ENCODE measurements around the gene ARL6. TPM values are rescaled to one million over a fixed set of nuclear protein-coding genes. Genes with fewer than 3 reads are reported as not detected.

ARL6 gene
- polyA plus RNA-seq, 1 donor = 5.5 TPM

DNA sequence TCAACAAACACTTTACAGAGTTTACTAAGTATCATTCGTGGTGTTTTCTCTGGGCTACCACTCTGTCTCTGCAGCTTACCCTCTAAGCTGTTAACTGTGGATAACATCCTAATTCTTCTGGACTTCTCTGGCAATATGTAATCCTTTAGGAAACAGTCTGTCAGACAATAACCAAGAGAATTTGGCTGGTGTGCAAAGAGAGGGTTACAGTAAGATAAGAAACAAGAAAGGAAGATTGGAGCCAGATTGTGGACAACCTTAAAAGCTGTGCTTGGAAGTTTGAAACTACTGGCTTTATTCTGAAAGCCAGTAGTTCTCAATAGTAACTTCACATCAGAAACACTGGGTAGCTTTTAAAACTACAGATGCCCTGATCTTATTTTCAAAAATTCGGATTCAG is 778 bp downstream of the ARL6 start:
- no peaks in the 10 kb centered on the region for H3K27me3 ChIP-seq (ENCODE audit: control insufficient read depth, insufficient read depth, low read length)
- no peak overlapping the region for H3K27ac ChIP-seq (ENCODE audit: low read length)
- no CpG with 5 or more reads among the region's 2 CpGs for WGBS (ENCODE audit: insufficient coverage, low lambda C conversion rate)
- no peaks in the 10 kb centered on the region for H3K9me3 ChIP-seq (ENCODE audit: control insufficient read depth, low read depth, low read length)
- peaks cover 7% of the 10 kb centered on the region for H3K4me1 ChIP-seq (ENCODE audit: control insufficient read depth, insufficient read depth, low read length)
- no peak for DNase-seq
- peaks cover 4% of the 10 kb centered on the region for H3K36me3 ChIP-seq (ENCODE audit: control insufficient read depth, insufficient read depth, low read length)
- H3K4me3 ChIP-seq (ENCODE audit: low read length) = peak overlapping the region; percentile 77

DNA sequence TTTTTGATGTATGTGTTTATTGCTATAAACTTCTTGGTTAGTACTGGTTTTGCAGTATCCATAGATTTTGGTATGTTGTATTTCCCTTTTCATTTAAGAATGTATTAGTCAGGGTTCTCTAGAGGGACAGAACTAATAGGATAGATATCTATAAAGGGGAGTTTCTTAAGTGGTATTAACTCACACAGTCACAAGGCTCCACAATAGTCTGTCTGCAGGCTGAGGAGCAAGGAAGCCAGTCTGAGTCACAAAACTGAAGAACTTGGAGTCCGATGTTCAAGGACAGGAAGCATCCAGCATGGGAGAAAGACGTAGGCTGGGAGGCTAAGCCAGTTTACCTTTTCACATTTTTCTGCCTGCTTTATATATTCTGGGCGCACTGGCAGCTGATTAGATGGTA is 8.4 kb downstream of the ARL6 start:
- H3K36me3 ChIP-seq (ENCODE audit: control insufficient read depth, insufficient read depth, low read length) = peaks cover 4% of the 10 kb centered on the region
- WGBS (ENCODE audit: insufficient coverage, low lambda C conversion rate) = no CpG with 5 or more reads among the region's 3 CpGs
- peaks cover 4% of the 10 kb centered on the region for H3K9me3 ChIP-seq (ENCODE audit: control insufficient read depth, low read depth, low read length)
- H3K4me1 ChIP-seq (ENCODE audit: control insufficient read depth, insufficient read depth, low read length) = no peaks in the 10 kb centered on the region
- no peak for DNase-seq
- no peaks in the 10 kb centered on the region for H3K27me3 ChIP-seq (ENCODE audit: control insufficient read depth, insufficient read depth, low read length)
- H3K27ac ChIP-seq (ENCODE audit: low read length) = no peak overlapping the region
- no peak overlapping the region for H3K4me3 ChIP-seq (ENCODE audit: low read length)

DNA sequence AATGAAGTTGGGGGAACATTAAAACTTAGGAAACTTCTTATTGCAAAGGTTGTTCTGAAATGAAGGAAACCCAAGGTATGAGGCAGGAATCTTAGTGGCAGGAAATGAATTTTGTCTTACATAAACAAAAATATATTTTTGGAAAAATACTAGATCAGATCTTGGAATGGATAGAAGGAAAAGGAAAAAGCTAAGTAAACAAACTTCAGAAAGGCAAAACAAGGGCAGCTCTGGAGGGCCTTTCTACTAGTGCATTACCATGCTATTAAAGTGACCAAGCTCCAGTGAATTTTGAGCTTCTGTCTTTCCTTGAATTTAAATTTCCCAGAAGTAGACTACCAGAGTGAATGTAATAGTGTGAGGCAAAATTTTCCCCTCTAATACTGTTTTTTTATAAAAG is 13.6 kb downstream of the ARL6 start:
- Histone ChIP-seq H3K27ac (ENCODE audit: low read length) (no peak overlapping the region), H3K27me3 (ENCODE audit: control insufficient read depth, insufficient read depth, low read length) (no peaks in the 10 kb centered on the region), H3K4me1 (ENCODE audit: control insufficient read depth, insufficient read depth, low read length) (no peaks in the 10 kb centered on the region), H3K4me3 (ENCODE audit: low read length) (no peak overlapping the region), H3K36me3 (ENCODE audit: control insufficient read depth, insufficient read depth, low read length) (no peaks in the 10 kb centered on the region), H3K9me3 (ENCODE audit: control insufficient read depth, low read depth, low read length) (no peaks in the 10 kb centered on the region)
- DNase-seq = no peak

DNA sequence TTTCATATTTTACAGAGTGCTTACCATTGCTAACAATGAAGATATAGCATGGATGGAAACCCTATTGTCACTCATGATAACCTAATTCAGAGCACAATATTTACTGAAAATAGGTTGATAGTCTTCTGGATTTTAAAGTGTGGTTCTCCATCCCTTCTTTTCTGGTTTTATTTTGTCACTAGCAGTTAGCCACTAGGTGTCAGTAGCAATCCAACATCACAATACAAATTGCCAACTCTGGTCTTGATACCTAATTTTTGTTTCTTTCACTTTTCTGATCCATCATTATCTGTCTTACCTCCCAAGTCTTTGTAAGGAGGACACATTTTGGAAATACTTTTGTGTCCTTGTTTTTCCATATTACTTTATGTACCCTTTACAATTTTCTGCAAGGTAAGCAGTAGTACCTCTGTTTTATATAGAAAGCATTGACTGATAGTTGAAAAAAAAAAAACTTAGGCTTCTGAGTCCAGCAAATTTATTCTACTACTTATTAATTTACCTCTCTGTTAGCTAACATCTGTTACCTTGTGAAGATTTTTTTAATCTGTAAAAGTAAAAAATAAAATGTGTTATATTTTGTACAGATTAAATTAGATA is 29.0 kb downstream of the ARL6 start:
- Histone ChIP-seq H3K4me1 (ENCODE audit: control insufficient read depth, insufficient read depth, low read length) (no peaks in the 10 kb centered on the region), H3K9me3 (ENCODE audit: control insufficient read depth, low read depth, low read length) (no peaks in the 10 kb centered on the region), H3K27ac (ENCODE audit: low read length) (no peak overlapping the region), H3K4me3 (ENCODE audit: low read length) (no peak overlapping the region), H3K27me3 (ENCODE audit: control insufficient read depth, insufficient read depth, low read length) (no peaks in the 10 kb centered on the region), H3K36me3 (ENCODE audit: control insufficient read depth, insufficient read depth, low read length) (no peaks in the 10 kb centered on the region)
- DNase-seq = peak; percentile 17 to 34

DNA sequence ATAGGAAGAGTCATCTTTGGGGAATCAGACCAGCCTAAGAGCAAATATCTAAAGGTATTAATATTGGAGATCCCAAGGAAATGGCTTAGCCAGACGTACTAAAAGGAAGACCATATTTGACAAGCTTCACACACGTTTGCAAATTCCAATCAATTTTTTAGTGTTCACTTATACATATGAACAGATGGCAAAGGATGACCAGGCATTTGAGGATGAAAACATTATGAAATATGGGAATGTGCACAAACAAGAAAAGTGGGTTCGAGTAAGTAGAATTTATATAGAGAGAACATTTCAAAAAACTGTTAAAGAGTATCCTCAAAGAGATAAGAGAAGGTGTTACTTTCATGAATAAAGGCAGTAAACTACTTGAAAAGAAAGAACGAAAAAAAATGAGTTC is 31.4 kb downstream of the ARL6 start:
- Histone ChIP-seq H3K4me3 (ENCODE audit: low read length) (no peak overlapping the region), H3K27ac (ENCODE audit: low read length) (no peak overlapping the region), H3K9me3 (ENCODE audit: control insufficient read depth, low read depth, low read length) (no peaks in the 10 kb centered on the region), H3K27me3 (ENCODE audit: control insufficient read depth, insufficient read depth, low read length) (no peaks in the 10 kb centered on the region), H3K36me3 (ENCODE audit: control insufficient read depth, insufficient read depth, low read length) (no peaks in the 10 kb centered on the region), H3K4me1 (ENCODE audit: control insufficient read depth, insufficient read depth, low read length) (no peaks in the 10 kb centered on the region)
- no peak for DNase-seq
- 90% methylated on average over 3 of the region's 4 CpGs for WGBS (ENCODE audit: insufficient coverage, low lambda C conversion rate)

DNA sequence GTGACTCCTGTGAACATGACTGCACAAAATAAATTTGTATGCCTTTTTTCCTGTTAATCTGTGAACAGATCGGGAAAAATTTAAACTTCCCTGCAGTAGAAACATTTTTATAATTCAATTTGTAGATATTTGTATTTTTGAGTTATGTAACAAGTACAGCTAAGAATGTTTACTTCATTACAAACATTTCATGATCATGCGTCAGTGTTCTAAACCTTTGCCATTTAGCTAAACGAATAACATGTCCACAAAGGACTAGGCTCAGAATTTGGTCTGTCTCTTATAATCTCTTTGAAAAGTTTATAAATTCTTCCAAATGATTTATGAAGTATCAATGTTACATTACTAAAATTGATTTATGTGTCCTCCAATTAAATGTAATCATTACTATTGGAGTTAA is 39.9 kb downstream of the ARL6 start:
- Histone ChIP-seq H3K36me3 (ENCODE audit: control insufficient read depth, insufficient read depth, low read length) (no peaks in the 10 kb centered on the region), H3K27ac (ENCODE audit: low read length) (no peak overlapping the region), H3K9me3 (ENCODE audit: control insufficient read depth, low read depth, low read length) (no peaks in the 10 kb centered on the region), H3K27me3 (ENCODE audit: control insufficient read depth, insufficient read depth, low read length) (peaks cover 2% of the 10 kb centered on the region), H3K4me1 (ENCODE audit: control insufficient read depth, insufficient read depth, low read length) (no peaks in the 10 kb centered on the region), H3K4me3 (ENCODE audit: low read length) (no peak overlapping the region)
- WGBS (ENCODE audit: insufficient coverage, low lambda C conversion rate) = no CpG with 5 or more reads among the region's 3 CpGs
- no peak for DNase-seq

DNA sequence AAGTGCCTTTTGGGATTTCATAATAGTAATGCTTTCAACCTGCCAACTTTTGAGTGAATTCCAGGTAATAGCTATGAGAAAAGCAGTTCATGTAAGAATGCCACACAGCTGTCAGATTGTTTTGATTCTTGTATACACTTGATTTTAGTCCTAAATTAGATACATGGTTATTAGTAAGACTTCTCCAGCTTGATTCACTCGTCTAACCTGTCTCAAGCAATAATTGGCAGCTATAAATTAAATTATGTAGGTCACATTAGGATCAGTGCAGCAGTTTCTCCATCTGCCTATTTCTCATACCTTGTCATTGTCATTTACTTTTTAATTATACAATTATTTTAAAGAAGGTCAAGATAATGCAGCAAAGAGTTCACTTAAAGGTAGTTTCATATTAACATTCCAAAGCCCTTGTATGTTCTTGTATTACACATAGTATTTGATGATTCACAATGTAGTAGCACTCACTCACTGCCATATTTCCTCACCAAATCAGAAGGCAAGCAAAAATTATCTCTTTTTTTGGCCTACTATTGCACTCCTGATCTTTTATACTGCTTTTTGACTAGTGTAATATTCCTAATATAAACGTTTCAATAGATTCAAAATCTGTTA is 46.3 kb downstream of the ARL6 start:
- no peak overlapping the region for H3K27ac ChIP-seq (ENCODE audit: low read length)
- no peaks in the 10 kb centered on the region for H3K9me3 ChIP-seq (ENCODE audit: control insufficient read depth, low read depth, low read length)
- no peaks in the 10 kb centered on the region for H3K4me1 ChIP-seq (ENCODE audit: control insufficient read depth, insufficient read depth, low read length)
- no peaks in the 10 kb centered on the region for H3K36me3 ChIP-seq (ENCODE audit: control insufficient read depth, insufficient read depth, low read length)
- peaks cover 2% of the 10 kb centered on the region for H3K27me3 ChIP-seq (ENCODE audit: control insufficient read depth, insufficient read depth, low read length)
- WGBS (ENCODE audit: insufficient coverage, low lambda C conversion rate) = 80% methylated on average over 1 of the region's 2 CpGs
- DNase-seq = no peak
- no peak overlapping the region for H3K4me3 ChIP-seq (ENCODE audit: low read length)

DNA sequence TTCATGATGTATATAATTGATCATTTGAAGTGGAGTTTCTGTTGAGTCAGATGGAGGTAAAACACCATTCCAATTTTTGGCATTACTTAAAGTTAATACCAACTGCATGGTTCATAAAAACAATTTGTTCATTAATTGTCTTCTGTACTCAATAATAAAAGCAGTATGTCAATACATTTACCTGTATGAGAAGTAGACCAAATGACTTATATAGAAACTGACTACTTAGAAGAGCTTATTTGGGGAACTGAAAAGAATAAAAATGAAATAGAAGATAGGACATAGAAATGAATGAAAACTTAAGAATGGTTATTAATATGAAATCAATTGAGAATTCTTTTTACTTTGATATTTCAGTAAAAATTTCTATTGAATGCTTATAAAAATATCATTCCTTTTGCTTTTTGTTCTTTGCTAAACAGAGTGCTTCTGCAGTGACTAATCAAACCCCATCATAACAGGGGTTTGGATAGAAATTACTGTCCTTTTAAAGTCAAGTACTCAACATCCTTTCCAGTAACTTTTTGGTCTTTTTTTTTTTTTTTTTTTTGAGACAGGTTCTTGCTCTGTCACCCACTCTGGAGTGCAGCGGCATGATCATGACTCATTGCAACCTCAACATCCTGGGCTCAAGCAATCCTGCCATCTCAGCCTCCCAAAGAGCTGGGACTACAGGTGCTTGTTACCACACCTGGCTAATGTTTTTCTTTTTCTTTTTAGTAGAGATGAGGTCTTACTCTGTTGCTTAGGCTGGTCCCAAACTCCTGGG is 50.8 kb downstream of the ARL6 start:
- Histone ChIP-seq H3K36me3 (ENCODE audit: control insufficient read depth, insufficient read depth, low read length) (no peaks in the 10 kb centered on the region), H3K4me1 (ENCODE audit: control insufficient read depth, insufficient read depth, low read length) (no peaks in the 10 kb centered on the region), H3K27ac (ENCODE audit: low read length) (no peak overlapping the region), H3K9me3 (ENCODE audit: control insufficient read depth, low read depth, low read length) (no peaks in the 10 kb centered on the region), H3K4me3 (ENCODE audit: low read length) (no peak overlapping the region), H3K27me3 (ENCODE audit: control insufficient read depth, insufficient read depth, low read length) (peaks cover 2% of the 10 kb centered on the region)
- DNase-seq = no peak
- WGBS (ENCODE audit: insufficient coverage, low lambda C conversion rate) = no CpG with 5 or more reads among the region's 1 CpG

DNA sequence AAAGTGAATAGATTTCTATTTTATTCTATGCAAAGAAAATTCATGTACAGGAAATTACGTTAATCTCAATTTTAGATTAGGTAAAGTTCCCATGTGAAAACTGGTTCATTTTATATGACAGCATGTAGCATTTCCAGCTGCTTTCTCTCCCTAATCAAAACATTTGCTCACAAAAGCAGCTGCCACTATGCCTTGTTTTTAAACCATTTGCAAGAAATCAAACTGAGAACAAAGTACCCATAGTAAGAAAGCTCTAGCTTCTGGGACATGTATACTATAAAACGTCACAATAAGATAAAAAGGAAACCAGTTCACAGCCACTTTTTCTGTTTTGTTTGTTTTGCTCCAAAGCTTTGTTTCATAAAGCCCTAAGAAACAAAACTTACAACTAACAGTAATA is 52.3 kb downstream of the ARL6 start:
- 60% methylated on average over 1 of the region's 2 CpGs for WGBS (ENCODE audit: insufficient coverage, low lambda C conversion rate)
- Histone ChIP-seq H3K9me3 (ENCODE audit: control insufficient read depth, low read depth, low read length) (no peaks in the 10 kb centered on the region), H3K36me3 (ENCODE audit: control insufficient read depth, insufficient read depth, low read length) (no peaks in the 10 kb centered on the region), H3K27me3 (ENCODE audit: control insufficient read depth, insufficient read depth, low read length) (peaks cover 2% of the 10 kb centered on the region), H3K27ac (ENCODE audit: low read length) (no peak overlapping the region), H3K4me3 (ENCODE audit: low read length) (no peak overlapping the region), H3K4me1 (ENCODE audit: control insufficient read depth, insufficient read depth, low read length) (no peaks in the 10 kb centered on the region)
- no peak for DNase-seq

DNA sequence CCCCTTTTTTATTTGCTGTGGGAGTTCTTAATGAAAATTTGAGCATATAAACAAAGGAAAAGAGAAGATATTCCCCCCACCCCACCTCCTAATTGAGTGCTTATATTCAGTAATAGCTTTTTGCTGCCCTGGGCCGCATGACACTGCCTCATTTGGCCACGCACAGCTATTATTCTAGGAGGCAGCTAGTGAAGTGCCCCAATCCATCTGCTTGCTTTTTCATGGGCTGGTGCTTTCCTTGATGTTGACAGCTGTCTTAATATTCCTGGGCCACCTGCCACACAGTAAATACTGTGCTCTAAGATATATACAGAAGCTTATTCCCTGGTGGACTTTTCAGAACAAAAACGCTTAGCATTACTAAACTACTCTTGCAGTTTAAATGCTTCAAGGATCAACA is 53.4 kb downstream of the ARL6 start:
- Histone ChIP-seq H3K27me3 (ENCODE audit: control insufficient read depth, insufficient read depth, low read length) (peaks cover 2% of the 10 kb centered on the region), H3K4me3 (ENCODE audit: low read length) (no peak overlapping the region), H3K4me1 (ENCODE audit: control insufficient read depth, insufficient read depth, low read length) (no peaks in the 10 kb centered on the region), H3K27ac (ENCODE audit: low read length) (no peak overlapping the region), H3K9me3 (ENCODE audit: control insufficient read depth, low read depth, low read length) (no peaks in the 10 kb centered on the region), H3K36me3 (ENCODE audit: control insufficient read depth, insufficient read depth, low read length) (no peaks in the 10 kb centered on the region)
- WGBS (ENCODE audit: insufficient coverage, low lambda C conversion rate) = no CpG with 5 or more reads among the region's 3 CpGs
- DNase-seq = no peak

DNA sequence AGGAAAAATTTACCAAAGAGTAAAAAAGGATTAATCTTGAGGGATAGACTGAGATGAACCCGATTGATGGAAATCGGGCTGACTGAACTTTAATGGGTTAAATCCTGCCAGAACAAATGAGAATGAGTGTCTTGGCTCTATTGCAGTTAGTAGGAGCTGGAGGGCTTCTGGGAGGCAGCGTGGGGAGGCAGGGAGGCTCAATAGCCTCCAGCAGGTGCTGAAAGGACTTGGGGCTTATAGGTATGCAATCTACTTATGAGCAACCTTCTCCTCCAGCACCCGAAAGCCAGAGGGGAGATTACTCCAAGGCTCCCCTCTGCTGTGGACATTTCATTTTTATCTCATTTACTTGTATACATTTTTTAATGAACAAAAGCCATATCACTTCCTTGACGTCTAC is 56.2 kb downstream of the ARL6 start:
- Histone ChIP-seq H3K9me3 (ENCODE audit: control insufficient read depth, low read depth, low read length) (no peaks in the 10 kb centered on the region), H3K27me3 (ENCODE audit: control insufficient read depth, insufficient read depth, low read length) (peaks cover 2% of the 10 kb centered on the region), H3K27ac (ENCODE audit: low read length) (peak overlapping the region; percentile 82), H3K4me3 (ENCODE audit: low read length) (peak overlapping the region; percentile 55), H3K36me3 (ENCODE audit: control insufficient read depth, insufficient read depth, low read length) (no peaks in the 10 kb centered on the region), H3K4me1 (ENCODE audit: control insufficient read depth, insufficient read depth, low read length) (no peaks in the 10 kb centered on the region)
- DNase-seq = no peak
- 67% methylated on average over 1 of the region's 5 CpGs for WGBS (ENCODE audit: insufficient coverage, low lambda C conversion rate)
